NCI-H524 treated with DMSO at 0.1 percent for 48 hours (cell line): ENCODE data around the gene ZNF141.
"Not testable (repeated sequence)": the region's sequence is repeated elsewhere in the genome, so short reads cannot be mapped to it uniquely, and the experiment has no call there.

Source experiments
- DNase-seq: peaks from one replicate; lab custom pipeline; 2025; lab: John Stamatoyannopoulos, UW

The ZNF141 gene

DNA sequence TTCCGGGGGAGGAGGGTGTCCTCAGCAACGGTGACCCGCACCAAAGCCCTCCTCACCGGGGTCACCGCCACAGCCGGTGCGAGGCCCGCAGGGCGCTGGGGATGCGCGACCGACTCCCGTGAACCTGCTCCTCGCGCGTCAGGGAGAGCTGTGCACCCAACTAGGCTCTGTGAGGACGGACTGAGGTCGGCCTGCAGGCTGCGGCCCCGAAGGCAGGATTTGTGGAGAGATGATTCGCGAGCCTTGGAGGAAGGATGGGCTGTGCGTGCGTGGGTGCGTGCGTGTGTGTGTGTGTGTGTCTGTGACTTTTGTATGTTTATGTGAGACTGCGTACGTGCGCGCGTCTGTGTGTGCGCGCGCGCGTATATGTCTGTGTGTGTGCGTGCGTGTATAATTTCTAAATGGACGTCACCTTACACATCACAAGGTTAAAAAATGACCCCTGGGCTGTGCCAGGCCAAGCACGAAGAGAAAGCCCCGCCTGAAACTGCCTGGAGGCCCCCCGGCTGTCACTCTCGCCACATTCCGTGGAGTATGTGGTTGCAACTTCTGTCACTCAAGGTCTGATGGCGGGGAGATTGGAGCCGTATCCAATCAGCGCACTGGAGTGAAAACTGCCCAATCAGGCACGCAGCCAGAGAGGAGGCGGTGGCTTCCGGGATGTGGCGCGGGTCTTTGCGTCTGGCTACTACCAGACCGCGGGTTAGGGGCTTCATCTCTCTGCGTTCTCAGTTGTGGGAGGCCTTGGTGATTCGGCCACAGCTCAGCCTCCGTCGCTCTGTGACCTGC, at the start of gene ZNF141:
Gene ZNF141, plus strand, starts transcription at position 672 of the 789 bp plus-strand sequence. CDS start 170 bp downstream, outside the sequence.
- peak; percentile 85 for DNase-seq

DNA sequence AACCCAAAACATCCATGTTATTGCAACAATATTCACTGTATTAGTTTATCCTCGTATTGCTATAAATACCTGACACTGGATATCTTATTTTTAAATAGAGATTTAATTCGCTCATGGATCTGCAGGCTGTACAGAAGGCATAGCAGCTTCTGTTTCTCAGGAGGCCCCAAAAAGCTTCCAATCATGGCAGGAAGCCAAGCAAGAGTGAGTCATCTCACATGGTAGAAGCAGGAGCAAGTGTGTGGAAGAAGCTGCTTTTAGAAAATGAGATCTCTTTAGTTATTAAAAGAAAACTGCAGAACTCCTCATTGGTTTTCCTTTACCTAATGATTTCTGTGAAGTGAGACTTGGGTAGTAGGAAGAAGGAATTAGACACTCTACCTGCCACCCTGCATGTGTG, 48.7 kb upstream of the ZNF141 start:
- no peak for DNase-seq

DNA sequence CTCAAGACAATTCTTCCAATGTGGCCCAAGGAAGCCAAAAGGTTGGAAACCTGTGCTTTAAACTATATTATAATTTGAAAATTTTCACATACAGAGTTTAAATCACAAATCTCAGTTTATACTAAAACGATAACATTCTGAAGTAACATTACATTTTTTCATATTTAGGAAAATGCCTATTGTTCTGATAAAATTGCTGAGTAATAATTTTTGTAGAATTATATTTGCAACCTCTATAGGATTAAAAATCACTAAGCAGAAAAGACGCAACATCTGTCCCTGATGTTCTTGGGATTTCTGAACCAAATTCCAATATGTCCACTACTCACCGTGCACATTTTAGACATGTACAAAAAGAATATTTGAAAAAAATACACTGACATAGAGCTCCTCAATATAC, 42.9 kb upstream of the ZNF141 start:
- no peak for DNase-seq

DNA sequence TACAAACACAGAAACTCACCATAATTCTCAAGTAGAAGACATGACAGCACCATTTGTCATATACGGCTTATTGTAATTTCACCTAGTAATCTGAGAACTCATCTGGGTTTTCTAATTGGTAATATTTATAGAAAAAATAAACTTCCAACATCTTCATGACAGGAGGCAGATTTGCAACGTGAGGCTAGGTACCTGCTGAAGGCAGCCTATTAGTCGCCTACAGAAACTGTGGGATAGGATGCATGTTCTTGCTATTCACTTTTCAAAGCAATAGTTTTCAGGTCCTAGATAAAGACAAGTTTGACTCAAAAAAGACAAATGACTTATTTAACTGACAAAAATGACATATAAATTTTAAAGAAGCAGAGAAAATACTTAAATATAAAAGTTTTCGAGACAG, 35.2 kb upstream of the ZNF141 start:
- DNase-seq, result no peak

DNA sequence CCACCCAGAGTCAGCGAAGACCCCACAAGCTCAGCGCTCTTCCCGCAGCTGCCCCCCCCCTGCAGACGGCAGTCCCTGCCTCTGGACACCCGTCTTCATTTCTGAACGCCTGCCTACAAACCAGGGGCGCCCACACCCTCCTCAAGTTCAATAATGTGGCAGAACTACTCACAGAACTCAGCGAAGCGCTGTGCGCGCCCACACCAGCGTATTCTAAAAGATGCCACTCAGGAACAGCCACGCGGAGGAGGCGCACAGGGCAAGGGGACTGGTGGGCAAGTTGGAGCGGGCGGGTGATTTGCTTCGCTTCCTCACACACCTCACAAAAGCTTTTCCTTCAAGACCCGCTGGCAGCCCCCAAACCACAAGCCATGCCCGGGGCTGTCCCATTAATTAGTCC, 33.1 kb upstream of the ZNF141 start:
- DNase-seq, result not testable (repeated sequence)

DNA sequence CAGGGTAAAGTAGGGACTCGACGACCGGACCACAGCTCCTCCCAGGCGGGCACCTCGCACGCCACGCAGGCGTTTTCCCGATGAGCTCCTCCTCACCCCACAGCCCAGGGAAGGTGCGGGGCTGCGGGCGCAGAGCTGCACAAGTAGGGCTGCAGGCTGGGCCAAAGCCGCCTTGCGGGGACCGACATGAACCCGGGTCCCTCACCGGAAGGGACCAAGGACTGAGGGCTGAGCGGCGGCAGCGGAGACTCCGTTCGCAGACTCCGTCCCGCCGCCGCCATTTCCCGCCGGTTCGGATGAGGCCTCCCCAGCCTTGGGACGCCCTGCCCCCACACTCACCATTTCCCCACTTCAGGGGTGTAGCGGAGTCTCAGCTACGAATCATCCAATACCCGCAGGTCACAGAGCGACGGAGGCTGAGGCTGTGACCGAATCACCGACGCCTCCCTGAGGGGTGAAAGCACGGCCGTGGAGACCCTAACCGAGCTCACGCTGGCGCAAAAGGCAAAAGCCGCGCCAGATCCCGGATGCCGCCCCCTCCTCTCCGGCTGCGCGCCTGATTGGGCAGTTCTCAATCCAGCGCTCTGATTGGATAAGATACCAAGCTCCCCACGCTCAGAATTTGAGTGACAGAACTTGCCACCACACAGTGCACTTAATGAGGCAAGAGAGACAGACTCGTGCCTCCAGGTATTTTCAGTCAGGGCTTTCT, 32.5 kb upstream of the ZNF141 start, which contains the start of gene ZNF732:
Gene ZNF732, minus strand, starts transcription at position 506 of the 712 bp plus-strand sequence. Its CDS starts 164 bp downstream, at position 342.
- DNase-seq, result no peak

DNA sequence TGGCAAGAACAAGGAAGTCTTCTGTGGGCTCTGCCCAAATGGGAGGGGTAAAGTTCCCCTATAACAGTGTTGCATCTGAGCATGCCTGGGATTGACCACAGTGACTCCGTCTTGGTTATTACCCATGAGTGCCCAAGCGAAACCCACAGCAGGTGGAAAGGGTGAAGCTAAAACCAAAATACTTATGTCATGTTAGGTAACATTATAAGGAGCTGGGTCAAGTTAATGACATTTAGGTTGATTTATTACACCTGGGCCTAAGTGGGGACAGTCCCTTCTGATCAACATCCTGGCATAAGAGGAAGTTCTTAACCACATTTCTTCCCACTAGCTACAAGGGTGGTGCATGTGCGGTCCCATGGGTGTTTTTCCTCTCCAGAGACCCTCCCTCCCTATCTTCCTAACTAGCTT, 31.1 kb upstream of the ZNF141 start:
- DNase-seq, result no peak

DNA sequence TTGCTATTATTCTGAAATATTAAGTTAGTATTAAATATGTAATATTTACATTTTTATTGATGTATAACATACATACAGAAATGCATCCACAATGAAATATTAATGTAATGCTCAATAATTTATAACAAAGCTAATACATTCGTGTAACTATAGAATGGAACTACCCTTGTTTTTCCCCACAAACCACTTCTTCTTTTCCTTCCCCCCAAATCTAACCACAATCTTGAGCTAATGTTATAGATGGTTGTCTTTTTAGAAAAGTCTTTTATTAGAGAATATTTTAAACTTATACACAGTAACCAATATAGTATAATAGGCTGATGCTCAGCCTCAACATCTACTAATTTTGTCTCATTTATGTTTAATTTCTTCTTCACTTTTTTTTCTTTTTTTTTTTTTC, 27.8 kb upstream of the ZNF141 start:
- no peak for DNase-seq

DNA sequence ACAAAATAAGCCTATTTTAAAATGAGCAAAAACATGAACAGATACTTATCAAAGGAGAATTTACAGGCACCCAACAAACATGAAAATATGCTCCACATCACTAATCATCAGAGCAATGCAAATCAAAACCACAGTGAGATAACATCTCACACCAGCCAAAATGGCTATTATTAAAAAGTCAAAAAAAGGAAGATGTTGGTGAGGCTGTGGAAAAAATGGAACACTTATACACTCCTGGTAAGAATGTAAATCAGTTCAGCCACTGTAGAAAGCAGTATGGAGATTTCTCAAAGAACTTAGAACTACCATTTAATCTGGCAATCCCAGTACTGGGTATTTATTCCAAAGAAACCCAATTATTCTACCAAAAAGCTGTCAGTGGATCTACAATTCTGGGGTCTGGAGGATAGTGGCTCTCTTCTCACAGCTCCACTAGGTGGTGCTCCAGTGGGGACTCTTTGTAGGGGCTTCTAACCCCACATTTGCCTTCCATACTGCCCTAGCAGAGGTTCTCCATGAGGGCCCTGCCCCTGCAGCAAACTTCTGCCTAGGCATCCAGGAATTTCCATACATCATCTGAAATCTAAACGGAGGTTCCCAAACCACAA, 23.2 kb upstream of the ZNF141 start:
- no peak for DNase-seq

DNA sequence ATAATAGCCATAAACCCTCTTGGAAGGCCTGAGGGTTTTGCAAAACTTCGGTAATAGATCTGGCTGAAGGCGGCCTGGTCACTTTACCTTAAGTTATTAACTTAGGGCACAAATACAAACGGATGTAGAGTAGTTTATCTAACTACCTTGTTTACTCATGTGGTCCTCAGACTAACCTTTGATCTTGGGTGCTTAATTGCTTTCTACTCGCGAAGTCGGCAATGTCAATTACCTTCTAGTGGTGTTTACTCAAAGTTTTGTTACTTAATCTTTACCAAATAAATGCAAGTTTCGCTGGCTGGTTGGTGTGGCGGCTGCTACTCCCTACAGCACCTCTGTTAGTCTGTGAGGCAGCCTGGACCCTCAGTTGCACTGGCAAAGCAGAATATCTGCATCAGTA, 8.9 kb upstream of the ZNF141 start:
- DNase-seq, result no peak

DNA sequence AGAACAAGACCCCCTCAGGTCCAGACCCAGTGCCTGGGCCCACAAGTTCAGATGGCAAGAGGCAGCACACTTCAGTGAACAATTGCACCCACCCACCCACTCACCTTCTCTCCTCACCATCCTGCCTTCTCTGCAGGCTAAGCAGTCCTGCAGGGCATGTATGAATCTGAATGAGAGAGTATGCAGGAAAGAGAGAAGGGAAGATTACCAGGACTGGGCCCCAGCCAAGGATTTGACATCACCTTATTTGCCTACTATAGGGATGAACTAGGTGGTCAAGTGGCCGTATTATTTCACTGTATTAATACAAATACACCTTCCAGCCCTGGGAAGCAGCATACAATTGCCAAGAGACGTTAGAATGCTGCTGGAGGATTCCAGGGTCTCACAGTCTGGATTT, 2.1 kb upstream of the ZNF141 start:
- no peak for DNase-seq

DNA sequence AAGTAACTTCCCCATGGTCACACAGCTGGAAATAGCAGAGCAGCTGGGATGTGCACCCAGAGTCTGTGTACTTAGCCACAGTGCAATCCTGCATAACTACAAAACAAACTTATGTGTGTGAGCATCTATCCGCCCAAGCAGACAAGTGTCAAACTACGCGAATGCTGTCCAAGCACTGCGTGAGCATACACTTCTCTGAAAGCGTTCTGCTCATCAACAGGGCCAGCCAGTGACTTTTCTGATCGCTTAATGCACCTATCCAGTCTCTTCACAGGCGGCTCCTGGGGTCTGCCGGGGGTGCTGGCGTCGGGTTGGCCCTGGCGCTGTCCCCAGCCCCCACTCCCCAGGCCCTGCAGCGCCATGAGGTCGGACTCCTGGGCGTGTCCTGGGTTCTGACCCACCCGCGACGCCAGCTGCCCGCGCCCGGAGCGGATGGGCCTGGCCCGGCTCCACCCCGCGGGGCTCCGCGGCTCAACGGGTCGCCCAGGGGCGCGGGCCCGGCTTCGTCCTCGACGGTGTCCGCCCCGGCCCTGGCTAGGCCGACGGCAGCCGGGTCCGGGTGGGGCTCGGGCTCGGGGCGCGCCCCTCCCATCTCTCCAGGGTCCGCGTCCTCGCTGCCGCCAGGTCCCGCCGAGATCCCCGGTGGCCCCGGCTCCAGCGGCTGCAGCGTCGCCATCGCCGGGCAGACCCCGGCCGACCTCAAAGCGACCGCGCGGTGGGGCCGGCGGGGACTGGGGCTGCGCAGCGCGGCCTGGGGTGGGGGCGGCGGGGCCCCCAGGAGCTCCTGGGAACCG, 1.3 kb upstream of the ZNF141 start:
- DNase-seq, result no peak

DNA sequence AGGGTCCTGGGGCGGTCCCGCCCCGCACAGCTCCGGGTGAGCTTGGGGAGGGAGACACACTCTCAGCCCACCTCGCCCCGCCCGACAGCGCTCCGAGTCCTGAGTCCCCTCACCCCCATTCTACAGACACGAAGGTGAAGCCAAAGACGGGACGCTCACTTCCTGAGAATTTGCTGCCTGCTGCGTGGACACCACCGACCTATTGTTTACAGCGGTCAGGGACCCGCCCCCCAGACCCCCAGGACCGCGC, 796 bp upstream of the ZNF141 start:
- no peak for DNase-seq

DNA sequence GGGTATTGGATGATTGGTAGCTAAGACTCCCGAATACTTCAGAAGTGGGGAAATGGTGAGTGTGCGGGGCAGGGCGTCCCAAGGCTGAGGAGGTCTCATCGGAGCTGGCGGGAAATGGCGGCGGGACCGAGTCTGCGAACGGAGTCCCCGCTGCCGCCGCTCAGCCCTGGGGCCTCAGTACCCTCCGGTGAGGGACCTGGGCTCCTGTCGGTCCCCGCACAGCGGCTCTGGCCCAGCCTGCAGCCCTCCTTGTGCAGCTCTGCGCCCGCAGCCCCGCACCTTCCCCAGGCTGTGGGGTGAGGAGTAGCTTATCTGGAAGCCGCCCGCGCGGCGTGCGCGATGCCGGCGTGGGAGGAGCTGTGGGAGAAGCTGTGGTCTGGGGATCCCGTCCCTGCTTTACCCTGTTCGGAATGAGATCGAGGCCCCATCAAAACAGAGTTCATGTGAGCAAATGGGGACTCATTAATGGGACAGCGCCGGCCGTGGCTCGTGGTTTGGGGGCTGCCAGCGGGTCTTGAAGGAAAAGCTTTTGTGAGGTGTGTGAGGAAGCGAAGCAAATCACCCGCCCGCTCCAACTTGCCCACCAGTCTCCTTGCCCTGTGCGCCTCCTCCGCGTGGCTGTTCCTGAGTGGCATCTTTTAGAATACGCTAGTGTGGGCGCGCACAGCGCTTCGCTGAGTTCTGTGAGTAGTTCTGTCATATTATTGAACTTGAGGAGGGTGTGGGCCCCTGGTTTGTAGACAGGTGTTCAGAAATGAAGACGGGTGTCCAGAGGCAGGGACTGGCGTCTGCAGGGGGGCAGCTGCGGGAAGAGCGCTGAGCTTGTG, 531 bp downstream of the ZNF141 start:
- no peak for DNase-seq

DNA sequence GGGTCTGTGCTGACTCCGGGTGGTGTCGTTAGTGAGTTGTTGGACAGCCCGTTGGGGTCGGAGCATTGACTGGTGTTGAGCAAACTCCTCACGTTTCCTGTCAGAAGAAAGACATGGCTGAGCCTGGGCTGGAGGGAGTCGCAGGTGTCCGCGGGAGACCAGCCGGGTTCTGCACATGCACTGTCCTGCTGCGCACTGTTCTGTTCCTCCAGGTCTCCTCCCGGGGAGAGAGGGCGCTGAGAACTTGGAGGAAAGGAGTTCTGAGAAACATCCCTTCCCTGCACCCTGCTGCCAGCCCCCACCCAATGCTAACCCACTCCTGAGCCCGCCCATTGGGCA, 1.1 kb downstream of the ZNF141 start:
- DNase-seq, result no peak

DNA sequence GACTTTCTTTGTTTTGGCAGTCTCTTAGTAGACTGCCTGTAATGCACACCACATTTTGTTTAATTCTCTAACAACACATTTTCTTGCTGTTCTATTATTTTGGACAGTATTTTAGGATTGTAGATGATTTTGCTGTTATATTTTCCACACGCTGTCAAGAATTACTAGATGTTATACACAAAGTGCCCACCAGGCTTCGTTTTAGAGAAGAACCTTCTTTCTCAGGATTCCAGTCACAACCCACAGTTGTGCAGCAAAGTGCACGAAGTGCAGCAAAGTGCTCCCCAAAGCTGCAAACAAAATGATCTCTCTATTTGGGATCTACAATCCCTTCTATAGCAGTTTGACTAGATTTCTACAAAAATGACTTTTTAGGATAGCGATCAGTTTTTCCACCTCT, 2.4 kb downstream of the ZNF141 start:
- no peak for DNase-seq

DNA sequence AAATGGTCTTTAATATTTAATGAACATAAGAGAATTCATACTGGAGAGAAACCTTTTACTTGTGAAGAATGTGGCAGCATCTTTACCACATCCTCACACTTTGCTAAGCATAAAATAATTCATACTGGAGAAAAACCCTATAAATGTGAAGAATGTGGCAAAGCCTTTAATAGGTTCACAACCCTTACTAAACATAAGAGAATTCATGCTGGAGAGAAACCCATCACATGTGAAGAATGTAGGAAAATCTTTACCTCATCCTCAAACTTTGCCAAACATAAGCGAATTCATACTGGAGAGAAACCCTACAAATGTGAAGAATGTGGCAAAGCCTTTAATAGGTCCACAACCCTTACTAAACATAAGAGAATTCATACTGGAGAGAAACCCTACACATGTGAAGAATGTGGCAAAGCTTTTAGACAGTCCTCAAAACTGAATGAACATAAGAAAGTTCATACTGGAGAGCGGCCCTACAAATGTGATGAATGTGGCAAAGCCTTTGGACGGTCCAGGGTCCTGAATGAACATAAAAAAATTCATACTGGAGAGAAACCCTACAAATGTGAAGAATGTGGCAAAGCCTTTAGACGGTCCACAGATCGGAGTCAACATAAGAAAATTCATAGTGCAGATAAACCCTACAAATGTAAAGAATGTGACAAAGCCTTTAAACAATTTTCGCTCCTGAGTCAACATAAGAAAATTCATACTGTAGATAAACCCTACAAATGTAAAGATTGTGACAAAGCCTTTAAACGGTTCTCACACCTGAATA, 35.6 kb downstream of the ZNF141 start:
- DNase-seq, result no peak

DNA sequence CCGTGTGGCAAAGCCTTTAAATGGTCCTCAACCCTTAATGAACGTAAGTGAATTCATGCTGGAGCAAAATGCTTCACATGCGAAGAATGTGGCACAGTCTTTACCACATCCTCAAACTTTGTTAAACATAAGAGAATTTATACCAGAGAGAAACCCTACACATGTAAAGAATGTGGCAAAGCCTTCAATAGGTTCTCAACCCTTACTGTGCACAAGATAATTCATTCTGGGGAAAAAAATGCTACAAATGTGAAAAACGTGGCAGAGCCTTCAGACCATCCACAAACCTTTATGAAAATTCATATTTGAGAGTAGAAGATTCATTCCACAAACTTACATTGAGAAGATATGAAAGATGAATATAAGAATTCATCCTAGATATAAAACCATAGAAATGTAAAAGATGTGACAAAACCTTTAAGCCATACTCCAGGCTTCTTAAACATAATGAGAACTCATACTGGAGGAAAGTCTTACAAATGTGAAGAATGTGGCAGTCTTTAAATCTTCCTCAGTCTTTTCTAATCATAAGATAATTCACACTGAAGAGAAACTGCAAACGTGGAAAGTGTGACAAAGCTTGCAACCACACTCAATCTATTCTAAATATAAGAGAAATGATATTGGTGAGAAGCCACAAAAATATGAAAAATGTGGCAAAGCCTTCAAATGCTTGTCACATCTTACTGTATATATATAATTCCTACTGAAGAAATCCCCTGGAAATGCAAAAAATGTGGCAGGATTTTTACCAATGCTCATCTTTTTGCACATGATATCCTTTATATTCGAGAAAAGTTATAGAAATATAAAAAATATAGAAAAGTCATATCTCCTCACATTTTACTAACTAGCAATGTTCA, 36.9 kb downstream of the ZNF141 start:
- no peak for DNase-seq

DNA sequence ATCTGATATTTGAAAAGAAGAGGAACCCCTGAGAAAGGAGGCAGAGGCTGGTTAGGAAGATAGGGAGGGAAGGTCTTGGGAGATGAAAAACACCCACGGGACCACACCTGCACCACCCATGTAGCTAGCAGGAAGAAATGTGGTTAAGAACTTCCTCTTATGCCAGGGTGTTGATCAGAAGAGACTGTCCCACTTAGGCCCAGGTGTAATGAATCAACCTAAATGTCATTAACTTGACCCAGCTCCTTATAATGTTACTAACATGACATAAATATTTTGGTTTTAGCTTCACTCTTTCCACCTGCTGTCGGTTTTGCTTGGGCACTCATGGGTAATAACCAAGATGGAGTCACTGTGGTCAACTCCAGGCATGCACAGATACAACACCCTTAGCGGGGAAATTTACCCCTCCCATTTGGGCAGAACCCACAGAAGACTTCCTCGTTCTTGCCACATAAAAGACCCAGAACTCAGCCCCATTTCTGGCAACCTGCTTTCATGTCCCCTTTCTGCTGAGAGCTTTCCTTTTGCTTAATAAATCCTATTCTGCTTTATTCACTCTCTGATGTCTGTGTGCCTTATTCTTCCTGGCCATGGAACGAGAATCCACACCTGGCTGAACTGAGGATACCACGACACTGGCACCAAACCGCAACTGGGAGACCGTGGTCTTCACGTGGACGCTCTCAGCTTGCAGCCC, 46.8 kb downstream of the ZNF141 start:
- DNase-seq, result no peak
